Epithelial cell of proximal tubule (primary cell): ENCODE results near the gene GPR37L1. TPM values are rescaled to one million over a fixed set of nuclear protein-coding genes. Genes with fewer than 3 reads are reported as not detected.

Experiments
- DNase-seq: peaks from one replicate; pipeline ENCODE4 v3.0.0-alpha.2; 2011; ENCODE audit warnings: low read depth
- H3K4me3 ChIP-seq: 2 replicates; pipeline ENCODE4 v1.5.1; 2011; ENCODE audit warnings: low read depth, mild to moderate bottlenecking, low read length
- total RNA-seq: library from RNA; depleted of rRNA; stranded (reverse); fragments of >200 nt; gene quantifications from 2 replicates; pipeline ENCODE4 v1.2.3, GENCODE V29; 2015
- TF ChIP-seq, protein P1 (sequence below): conservative IDR thresholded peaks from 2 replicates; pipeline ENCODE4 v1.5.1; 2012; ENCODE audit warnings: low read depth, mild to moderate bottlenecking, low read length

The GPR37L1 gene
- total RNA-seq, 1 donor from 2014 or later: 0.06 TPM

- DNase-seq: no peak
- no peak overlapping the region for H3K4me3 ChIP-seq
- TF ChIP-seq, protein P1, sequence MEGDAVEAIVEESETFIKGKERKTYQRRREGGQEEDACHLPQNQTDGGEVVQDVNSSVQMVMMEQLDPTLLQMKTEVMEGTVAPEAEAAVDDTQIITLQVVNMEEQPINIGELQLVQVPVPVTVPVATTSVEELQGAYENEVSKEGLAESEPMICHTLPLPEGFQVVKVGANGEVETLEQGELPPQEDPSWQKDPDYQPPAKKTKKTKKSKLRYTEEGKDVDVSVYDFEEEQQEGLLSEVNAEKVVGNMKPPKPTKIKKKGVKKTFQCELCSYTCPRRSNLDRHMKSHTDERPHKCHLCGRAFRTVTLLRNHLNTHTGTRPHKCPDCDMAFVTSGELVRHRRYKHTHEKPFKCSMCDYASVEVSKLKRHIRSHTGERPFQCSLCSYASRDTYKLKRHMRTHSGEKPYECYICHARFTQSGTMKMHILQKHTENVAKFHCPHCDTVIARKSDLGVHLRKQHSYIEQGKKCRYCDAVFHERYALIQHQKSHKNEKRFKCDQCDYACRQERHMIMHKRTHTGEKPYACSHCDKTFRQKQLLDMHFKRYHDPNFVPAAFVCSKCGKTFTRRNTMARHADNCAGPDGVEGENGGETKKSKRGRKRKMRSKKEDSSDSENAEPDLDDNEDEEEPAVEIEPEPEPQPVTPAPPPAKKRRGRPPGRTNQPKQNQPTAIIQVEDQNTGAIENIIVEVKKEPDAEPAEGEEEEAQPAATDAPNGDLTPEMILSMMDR: no peak
Observed at GRCh38 chr1:202084791-202085681, 37.7 kb upstream of the GPR37L1 start.

- DNase-seq: no peak
- no peak overlapping the region for H3K4me3 ChIP-seq
- TF ChIP-seq, protein P1: no peak
Observed at GRCh38 chr1:202085682-202086373, 36.9 kb upstream of the GPR37L1 start.

DNA sequence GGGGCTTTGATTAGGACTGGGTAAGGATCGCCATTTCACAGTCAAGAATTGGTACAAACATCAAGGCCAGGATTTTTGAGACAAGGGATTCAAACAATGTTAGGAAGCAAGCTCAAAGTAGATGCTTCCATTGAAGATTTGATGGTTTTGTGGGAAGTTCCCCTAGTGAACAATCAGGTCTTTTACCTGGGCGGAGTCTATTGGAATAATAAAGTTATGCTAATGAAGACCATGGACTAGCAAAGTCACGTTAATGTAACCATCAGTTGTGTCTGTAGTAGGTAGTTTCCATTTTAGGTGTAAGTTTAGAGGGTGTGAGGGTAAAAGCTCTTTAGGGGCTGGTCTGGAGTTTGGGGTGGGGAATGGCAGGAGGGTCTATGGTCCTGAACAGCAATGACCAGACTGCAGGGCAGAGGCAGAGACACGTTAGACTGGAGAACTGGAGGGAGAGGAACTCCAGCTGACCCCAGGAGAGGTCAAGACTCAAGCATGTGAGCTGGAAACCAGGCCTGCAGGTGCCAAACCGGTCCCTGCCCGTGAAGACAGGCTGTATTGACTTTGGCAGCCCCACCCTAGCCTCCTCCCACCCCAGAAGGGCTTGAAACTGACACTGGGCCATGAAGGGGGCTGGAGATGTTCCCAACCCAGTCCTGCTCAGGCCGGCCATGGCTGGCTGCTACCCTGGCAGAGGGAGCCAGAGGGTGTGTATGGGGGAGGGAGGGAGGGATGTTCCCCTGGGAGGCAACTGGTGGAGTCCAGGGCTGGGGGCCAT, 36.0 kb upstream of the GPR37L1 start:
- H3K4me3 ChIP-seq: no peak overlapping the region

GRCh38 chr1:202088206-202088605, 34.5 kb upstream of the GPR37L1 start:
- no peak for DNase-seq
- TF ChIP-seq, protein P1: no peak
- H3K4me3 ChIP-seq: no peak overlapping the region

More for the DNA sequence above, 36.0 kb upstream of the GPR37L1 start:
- DNase-seq: no peak
- TF ChIP-seq, protein P1: no peak

DNA sequence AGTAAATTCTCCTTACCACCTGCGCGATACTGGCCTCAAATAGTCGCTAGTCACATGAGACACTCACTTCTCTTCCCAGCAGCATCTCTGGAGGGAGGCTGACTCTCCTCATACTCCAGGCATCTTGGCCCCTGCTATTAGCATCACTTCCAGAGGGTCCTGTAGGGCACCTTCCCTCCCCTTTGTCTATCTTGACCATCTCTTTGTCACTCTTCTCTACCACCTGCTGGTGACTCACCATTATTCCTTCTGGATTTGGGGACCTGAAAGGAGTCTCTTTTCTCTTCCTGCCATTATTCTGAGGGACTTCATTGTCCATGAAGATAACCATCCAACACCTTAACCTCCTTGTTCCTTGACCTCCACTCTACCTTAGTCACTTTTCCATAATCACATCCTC, 31.7 kb upstream of the GPR37L1 start:
- H3K4me3 ChIP-seq: no peak overlapping the region
- DNase-seq: no peak
- TF ChIP-seq, protein P1: peak; percentile 18

DNA sequence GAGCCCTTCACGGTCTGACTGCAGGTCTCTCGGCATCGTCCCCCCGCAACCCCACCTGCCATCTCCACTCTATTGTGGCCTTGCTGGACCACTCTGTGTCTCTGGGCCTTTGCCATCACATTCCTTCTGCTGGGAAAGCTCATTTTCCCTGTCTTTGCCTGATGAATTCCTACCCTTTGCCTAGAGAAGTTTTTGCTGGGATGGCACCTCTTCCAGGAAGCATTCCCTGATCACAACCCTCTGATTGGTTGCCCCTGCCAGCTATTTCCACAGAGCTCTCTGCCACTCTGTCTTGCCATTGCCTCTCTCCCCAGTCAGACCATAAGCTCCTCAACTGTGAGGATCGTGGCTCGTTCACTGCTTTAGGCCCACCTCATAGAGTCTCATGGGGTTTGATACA, 28.9 kb upstream of the GPR37L1 start:
- TF ChIP-seq, protein P1: no peak
- no peak for DNase-seq
- H3K4me3 ChIP-seq: no peak overlapping the region
